Neural cell (in vitro differentiated cells): ENCODE results near the gene FCN1. TPM values are rescaled to one million over a fixed set of nuclear protein-coding genes. Genes with fewer than 3 reads are reported as not detected.

Experiments used
- H2AFZ ChIP-seq: fragments of 200-600, 300-800 bp; sonication (generic), shearing (Covaris generic); 2 replicates; pipeline ENCODE4 v1.6.0; 2014; ENCODE audit warnings: low read depth, mild to moderate bottlenecking, antibody characterized with exemption, low read length, moderate library complexity
- H3F3A ChIP-seq: fragments of 200-600 bp; shearing (Covaris generic); 2 replicates; pipeline ENCODE4 v1.6.1; 2016; ENCODE audit warnings: mild to moderate bottlenecking, moderate library complexity, mixed read lengths, antibody characterized with exemption, low read length; ENCODE audit not compliant: insufficient read depth, poor library complexity, severe bottlenecking
- H3K27ac ChIP-seq: fragments of 200-600, 300-800 bp; sonication (generic), shearing (Covaris generic); 2 replicates; pipeline ENCODE4 v1.5.1; 2014; ENCODE audit warnings: mild to moderate bottlenecking, low read length, moderate library complexity
- H3K27me3 ChIP-seq: fragments of 300-800, 200-600 bp; sonication (generic), shearing (Covaris generic); 2 replicates; pipeline ENCODE4 v1.6.0; 2014; ENCODE audit warnings: mild to moderate bottlenecking, low read depth, low read length, moderate library complexity; ENCODE audit not compliant: insufficient read depth
- H3K36me3 ChIP-seq: fragments of 300-800, 200-600 bp; sonication (generic), shearing (Covaris generic); 2 replicates; pipeline ENCODE4 v1.5.1; 2014; ENCODE audit warnings: mild to moderate bottlenecking, antibody characterized with exemption, low read length, moderate library complexity; ENCODE audit not compliant: insufficient read depth
- H3K4me2 ChIP-seq: fragments of 300-800, 200-600 bp; sonication (generic), shearing (Covaris generic); 2 replicates; pipeline ENCODE4 v1.6.0; 2014; ENCODE audit warnings: mild to moderate bottlenecking, low read length
- H3K4me3 ChIP-seq: fragments of 300-800, 200-600 bp; sonication (generic), shearing (Covaris generic); 2 replicates; pipeline ENCODE4 v1.5.1; 2014; ENCODE audit warnings: mild to moderate bottlenecking, low read length, moderate library complexity
- H3K79me2 ChIP-seq: fragments of 200-600 bp; shearing (Covaris generic); replicated peaks from 2 replicates; pipeline ENCODE4 v1.6.0; 2014; ENCODE audit warnings: mild to moderate bottlenecking, low read length, moderate library complexity; ENCODE audit not compliant: insufficient read depth
- H3K9ac ChIP-seq: fragments of 300-800, 200-600 bp; sonication (generic), shearing (Covaris generic); 2 replicates; pipeline ENCODE4 v1.6.1; 2016; ENCODE audit warnings: mild to moderate bottlenecking, low read length, mixed read lengths
- H3K9me2 ChIP-seq: fragments of 200-600 bp; shearing (Covaris generic); 2 replicates; pipeline ENCODE4 v1.6.1; 2016; ENCODE audit warnings: mild to moderate bottlenecking, low read length, mixed read lengths; ENCODE audit not compliant: insufficient read depth
- H3K9me3 ChIP-seq: fragments of 200-600, 300-800 bp; sonication (generic), shearing (Covaris generic); 2 replicates; pipeline ENCODE4 v1.6.1; 2016; ENCODE audit warnings: mild to moderate bottlenecking, mixed run types, low read length, moderate library complexity, mixed read lengths
- H4K20me1 ChIP-seq: fragments of 200-600 bp; shearing (Covaris generic); 2 replicates; pipeline ENCODE4 v1.6.1; 2016; ENCODE audit warnings: mild to moderate bottlenecking, mixed run types; ENCODE audit not compliant: insufficient read depth
- CTCF ChIP-seq: fragments of 450-650 bp; IDR thresholded peaks from 2 replicates; pipeline ENCODE4 v1.5.1; 2014; ENCODE audit warnings: antibody characterized with exemption, mild to moderate bottlenecking, moderate library complexity; ENCODE audit not compliant: poor library complexity, severe bottlenecking
- EP300 ChIP-seq: fragments of 450-650 bp; conservative IDR thresholded peaks from 2 replicates; pipeline ENCODE4 v1.6.1; 2014; ENCODE audit warnings: antibody characterized with exemption, mild to moderate bottlenecking, moderate library complexity; ENCODE audit not compliant: poor library complexity, severe bottlenecking
- EZH2 ChIP-seq: fragments of 200-600, 300-800 bp; shearing (Covaris generic), sonication (generic); IDR thresholded peaks from 2 replicates; pipeline ENCODE4 v1.6.1; 2014; ENCODE audit warnings: antibody characterized with exemption, low read length, borderline replicate concordance, mild to moderate bottlenecking; ENCODE audit not compliant: insufficient read depth, poor library complexity, severe bottlenecking
- MXI1 ChIP-seq: fragments of 450-650 bp; conservative IDR thresholded peaks from 2 replicates; pipeline ENCODE4 v1.6.1; 2014; ENCODE audit warnings: antibody characterized with exemption, mild to moderate bottlenecking; ENCODE audit not compliant: poor library complexity, severe bottlenecking
- POLR2AphosphoS5 ChIP-seq: IDR thresholded peaks from 2 replicates; pipeline ENCODE4 v1.6.1; 2012
- RAD21 ChIP-seq: fragments of 450-650 bp; conservative IDR thresholded peaks from 2 replicates; pipeline ENCODE4 v1.6.1; 2014; ENCODE audit warnings: antibody characterized with exemption, mild to moderate bottlenecking, moderate library complexity
- REST ChIP-seq: IDR thresholded peaks from 2 replicates; pipeline ENCODE4 v1.6.1; 2012; ENCODE audit warnings: borderline replicate concordance
- SMC3 ChIP-seq: fragments of 450-650 bp; conservative IDR thresholded peaks from 2 replicates; pipeline ENCODE4 v1.6.1; 2014; ENCODE audit warnings: antibody characterized with exemption, mild to moderate bottlenecking, moderate library complexity; ENCODE audit not compliant: poor library complexity
- TAF1 ChIP-seq: IDR thresholded peaks from 2 replicates; pipeline ENCODE4 v1.6.1; 2012; ENCODE audit warnings: low read depth
- polyA plus RNA-seq: library from polyadenylated mRNA; depleted of rRNA; stranded (reverse); fragments of >200 nt; gene quantifications from 2 replicates; pipeline ENCODE4 v1.2.3, GENCODE V29; 2014

FCN1 gene
- polyA plus RNA-seq, 1 donor from 2014 or later = not detected

- Histone ChIP-seq H3K4me3 (no peak overlapping the region), H3K9ac (no peak overlapping the region), H4K20me1 (no peaks in the 10 kb centered on the region), H3K4me2 (no peak overlapping the region), H3K27ac (no peak overlapping the region), H2AFZ (no peak overlapping the region), H3K36me3 (no peaks in the 10 kb centered on the region), H3K79me2 (no peaks in the 10 kb centered on the region), H3K27me3 (no peaks in the 10 kb centered on the region), H3K9me3 (no peaks in the 10 kb centered on the region), H3K9me2 (no peaks in the 10 kb centered on the region), H3F3A (no peaks in the 10 kb centered on the region)
- no peak for TF ChIP-seq EZH2
- TF ChIP-seq MXI1 = no peak
- no peak for TF ChIP-seq EP300
- no peak for TF ChIP-seq CTCF
- no peak for TF ChIP-seq REST
- TF ChIP-seq RAD21 = no peak
- TF ChIP-seq POLR2AphosphoS5 = no peak
- no peak for TF ChIP-seq TAF1
- no peak for TF ChIP-seq SMC3
Observed at GRCh38 chr9:134899168-134899567, 18.5 kb downstream of the FCN1 start.

- TF ChIP-seq EZH2 (no peak), SMC3 (no peak), REST (no peak), TAF1 (no peak), EP300 (no peak), RAD21 (no peak), POLR2AphosphoS5 (no peak), MXI1 (no peak), CTCF (no peak)
- Histone ChIP-seq H3K27me3 (no peaks in the 10 kb centered on the region), H3F3A (no peaks in the 10 kb centered on the region), H3K27ac (no peak overlapping the region), H3K9ac (no peak overlapping the region), H3K79me2 (no peaks in the 10 kb centered on the region), H3K4me3 (no peak overlapping the region), H3K9me3 (no peaks in the 10 kb centered on the region), H3K9me2 (no peaks in the 10 kb centered on the region), H4K20me1 (no peaks in the 10 kb centered on the region), H3K36me3 (no peaks in the 10 kb centered on the region), H2AFZ (no peak overlapping the region), H3K4me2 (no peak overlapping the region)
Observed at GRCh38 chr9:134898319-134898718, 19.4 kb downstream of the FCN1 start.
